CD4-positive, alpha-beta T cell treated with Interleukin-2 at 100 ng/mL for 4 hours (primary cell): ENCODE results near the gene ADGRD1.

Experiments
- DNase-seq: peaks from one replicate; pipeline ENCODE4 v3.0.0-alpha.2; 2020; ENCODE audit warnings: low spot score

Gene ADGRD1

GRCh38 chr12:130966443-130967030 lies 12.8 kb downstream of the ADGRD1 start:
- no peak for DNase-seq

GRCh38 chr12:130967636-130968035 lies 13.9 kb downstream of the ADGRD1 start:
- no peak for DNase-seq

- no peak for DNase-seq
These were observed 14.9 kb downstream of the ADGRD1 start for GRCh38 chr12:130968611-130969010.

- no peak for DNase-seq
These were observed 15.5 kb downstream of the ADGRD1 start for GRCh38 chr12:130969223-130969622.

GRCh38 chr12:130970165-130970907 lies 16.6 kb downstream of the ADGRD1 start:
- DNase-seq, result no peak

- DNase-seq, result no peak
These were observed 17.2 kb downstream of the ADGRD1 start for GRCh38 chr12:130970908-130971233.

GRCh38 chr12:130971925-130972585 lies 18.3 kb downstream of the ADGRD1 start:
- DNase-seq, result no peak

- no peak for DNase-seq
These were observed 18.9 kb downstream of the ADGRD1 start for GRCh38 chr12:130972586-130972950.

GRCh38 chr12:130973109-130973508 lies 19.4 kb downstream of the ADGRD1 start:
- DNase-seq, result no peak

GRCh38 chr12:130973906-130974305 lies 20.2 kb downstream of the ADGRD1 start:
- no peak for DNase-seq

GRCh38 chr12:130975116-130975515 lies 21.4 kb downstream of the ADGRD1 start:
- no peak for DNase-seq

GRCh38 chr12:130976171-130976720 lies 22.5 kb downstream of the ADGRD1 start:
- DNase-seq, result no peak

GRCh38 chr12:130977046-130977742 lies 23.5 kb downstream of the ADGRD1 start:
- no peak for DNase-seq

GRCh38 chr12:130977743-130978095 lies 24.0 kb downstream of the ADGRD1 start:
- no peak for DNase-seq

GRCh38 chr12:130978785-130979184 lies 25.1 kb downstream of the ADGRD1 start:
- no peak for DNase-seq

GRCh38 chr12:130981074-130981742 lies 27.5 kb downstream of the ADGRD1 start:
- DNase-seq, result no peak

GRCh38 chr12:130981911-130982310 lies 28.2 kb downstream of the ADGRD1 start:
- no peak for DNase-seq

GRCh38 chr12:130982565-130983225 lies 29.0 kb downstream of the ADGRD1 start:
- no peak for DNase-seq

- no peak for DNase-seq
These were observed 29.8 kb downstream of the ADGRD1 start for GRCh38 chr12:130983328-130984017.

GRCh38 chr12:130984183-130985058 lies 30.7 kb downstream of the ADGRD1 start:
- DNase-seq, result no peak
